Activated naive CD4-positive, alpha-beta T cell treated with anti-CD3 and anti-CD28 coated beads, Interleukin-2, amount 50 U/mL, for 72 hours (primary cell): ENCODE measurements around the gene DMBX1. TPM values are rescaled to one million over a fixed set of nuclear protein-coding genes. Genes with fewer than 3 reads are reported as not detected.
A peak's percentile ranks its signal among the peaks of the same experiment; 100 is the strongest.

Source experiments
- ATAC-seq, 2 donors: fragments of 150-1000 bp; cut with Tn5 transposase; 2 replicates each; pipeline ENCODE4 v1.10.0; 2021; ENCODE audit warnings: mild to moderate bottlenecking in 2 of 2, moderate library complexity in 2 of 2
- DNase-seq, 2 donors: peaks; one replicate each; pipeline ENCODE4 v3.0.0; 2021 to 2022; ENCODE audit warnings: low spot score in 2 of 2
- H3K27ac Mint-ChIP-seq, 2 donors: one replicate each; pipeline ENCODE4 v1.8.0; 2022; ENCODE audit warnings: mild to moderate bottlenecking in 2 of 2, mixed read lengths in 2 of 2
- H3K36me3 Mint-ChIP-seq, 2 donors: one replicate each; pipeline ENCODE4 v1.8.0; 2022; ENCODE audit warnings: mixed read lengths in 2 of 2
- H3K9me3 Mint-ChIP-seq, 2 donors: one replicate each; pipeline ENCODE4 v1.8.0; 2022; ENCODE audit warnings: mixed read lengths in 2 of 2
- total RNA-seq, 2 donors: library from RNA; stranded (reverse); gene quantifications; one replicate each; pipeline ENCODE4 v1.2.3, GENCODE V29; 2022

DMBX1 gene
- under 1 TPM; 0.09 to 0.54 TPM for total RNA-seq

- ATAC-seq (peak; percentile 59 to 80), DNase-seq (peak in 1 of 2 donors; percentile 55)
- H3K9me3 Mint-ChIP-seq: no peaks in the 10 kb centered on the region
- H3K36me3 Mint-ChIP-seq: peaks cover 7 to 11% of the 10 kb centered on the region in 2 donors
- peak within 1 kb of the TSS in 1 of 2 donors; percentile 93 for H3K27ac Mint-ChIP-seq
Measured at GRCh38 chr1:46489638-46490405, at the start of gene DMBX1. Gene DMBX1, plus strand, starts transcription at chr1:46489836. Its CDS starts 17,175 bp downstream, at chr1:46507011.

GRCh38 chr1:46440478-46440877 lies 49.2 kb upstream of the DMBX1 start:
- Mint-ChIP-seq H3K36me3 (no peaks in the 10 kb centered on the region), H3K9me3 (no peaks in the 10 kb centered on the region), H3K27ac (no peak overlapping the region)
- DNase-seq: no peak
- ATAC-seq: no peak

GRCh38 chr1:46442317-46443161 lies 47.1 kb upstream of the DMBX1 start:
- H3K9me3 Mint-ChIP-seq: no peaks in the 10 kb centered on the region
- ATAC-seq (peak; percentile 84 to 85), DNase-seq (peak; percentile 77 to 83)
- H3K27ac Mint-ChIP-seq: peak overlapping the region; percentile 19 to 94
- H3K36me3 Mint-ChIP-seq: no peaks in the 10 kb centered on the region

- no peaks in the 10 kb centered on the region for H3K36me3 Mint-ChIP-seq
- no peak for ATAC-seq
- H3K9me3 Mint-ChIP-seq: no peaks in the 10 kb centered on the region
- H3K27ac Mint-ChIP-seq: no peak overlapping the region
- DNase-seq: no peak
Measured at GRCh38 chr1:46444466-46444865, 45.2 kb upstream of the DMBX1 start.

GRCh38 chr1:46445773-46446256 lies 43.8 kb upstream of the DMBX1 start:
- DNase-seq (no peak), ATAC-seq (no peak)
- no peak overlapping the region for H3K27ac Mint-ChIP-seq
- no peaks in the 10 kb centered on the region for H3K9me3 Mint-ChIP-seq
- H3K36me3 Mint-ChIP-seq: no peaks in the 10 kb centered on the region

- no peaks in the 10 kb centered on the region for H3K9me3 Mint-ChIP-seq
- no peaks in the 10 kb centered on the region for H3K36me3 Mint-ChIP-seq
- peak; percentile 68 to 89 for DNase-seq
- peak; percentile 31 to 59 for ATAC-seq
- no peak overlapping the region for H3K27ac Mint-ChIP-seq
Measured at GRCh38 chr1:46446646-46447498, 42.8 kb upstream of the DMBX1 start.

- Mint-ChIP-seq H3K36me3 (no peaks in the 10 kb centered on the region), H3K27ac (no peak overlapping the region), H3K9me3 (no peaks in the 10 kb centered on the region)
- no peak for DNase-seq
- no peak for ATAC-seq
Measured at GRCh38 chr1:46447499-46448108, 42.0 kb upstream of the DMBX1 start.

GRCh38 chr1:46448109-46448911 lies 41.3 kb upstream of the DMBX1 start:
- ATAC-seq (peak in 1 of 2 donors; percentile 13), DNase-seq (no peak)
- H3K36me3 Mint-ChIP-seq: no peaks in the 10 kb centered on the region
- no peak overlapping the region for H3K27ac Mint-ChIP-seq
- no peaks in the 10 kb centered on the region for H3K9me3 Mint-ChIP-seq

- no peaks in the 10 kb centered on the region for H3K36me3 Mint-ChIP-seq
- no peak overlapping the region for H3K27ac Mint-ChIP-seq
- DNase-seq: no peak
- no peak for ATAC-seq
- no peaks in the 10 kb centered on the region for H3K9me3 Mint-ChIP-seq
Measured at GRCh38 chr1:46449223-46450159, 40.1 kb upstream of the DMBX1 start.

- ATAC-seq: no peak
- no peaks in the 10 kb centered on the region for H3K36me3 Mint-ChIP-seq
- H3K27ac Mint-ChIP-seq: no peak overlapping the region
- no peaks in the 10 kb centered on the region for H3K9me3 Mint-ChIP-seq
- no peak for DNase-seq
Measured at GRCh38 chr1:46450160-46450517, 39.5 kb upstream of the DMBX1 start.

- no peak overlapping the region for H3K27ac Mint-ChIP-seq
- ATAC-seq (no peak), DNase-seq (no peak)
- H3K36me3 Mint-ChIP-seq: no peaks in the 10 kb centered on the region
- no peaks in the 10 kb centered on the region for H3K9me3 Mint-ChIP-seq
Measured at GRCh38 chr1:46451948-46452930, 37.4 kb upstream of the DMBX1 start.

- Mint-ChIP-seq H3K36me3 (no peaks in the 10 kb centered on the region), H3K27ac (no peak overlapping the region), H3K9me3 (no peaks in the 10 kb centered on the region)
- no peak for ATAC-seq
- DNase-seq: no peak
Measured at GRCh38 chr1:46452931-46453325, 36.7 kb upstream of the DMBX1 start.

- H3K9me3 Mint-ChIP-seq: no peaks in the 10 kb centered on the region
- ATAC-seq (no peak), DNase-seq (no peak)
- no peak overlapping the region for H3K27ac Mint-ChIP-seq
- H3K36me3 Mint-ChIP-seq: no peaks in the 10 kb centered on the region
Measured at GRCh38 chr1:46453449-46453848, 36.2 kb upstream of the DMBX1 start.

- ATAC-seq: no peak
- Mint-ChIP-seq H3K9me3 (no peaks in the 10 kb centered on the region), H3K36me3 (no peaks in the 10 kb centered on the region), H3K27ac (no peak overlapping the region)
- DNase-seq: no peak
Measured at GRCh38 chr1:46455951-46456350, 33.7 kb upstream of the DMBX1 start.
